GM12878 (cell line): Measurements from ENCODE around the gene NTM.

Experiments
- CTCF ChIP-seq, 3 experiments: IDR thresholded peaks in 2 of 3; conservative IDR thresholded peaks in 1 of 3; 2 replicates each; pipeline ENCODE4 v1.5.1; 2011; ENCODE audit warnings: low read depth in 3 of 3, low read length in 3 of 3, mild to moderate bottlenecking in 3 of 3, control low read depth in 2 of 3, moderate library complexity in 2 of 3, inconsistent platforms in 1 of 3, mixed read lengths in 1 of 3; ENCODE audit not compliant: control insufficient read depth in 2 of 3, insufficient read depth in 1 of 3; ENCODE audit errors: extremely low read depth in 1 of 3
- E2F4 ChIP-seq: IDR thresholded peaks from 2 replicates; pipeline ENCODE4 v1.6.1; 2012; ENCODE audit warnings: low read depth, low read length, improper control_type of control experiment
- HDAC6 ChIP-seq: fragments of 200-600 bp; sonication (generic); IDR thresholded peaks from one replicate; pipeline ENCODE4 v1.8.0; 2017; ENCODE audit warnings: antibody characterized with exemption; ENCODE audit not compliant: unreplicated experiment
- MAX ChIP-seq: IDR thresholded peaks from 2 replicates; pipeline ENCODE4 v1.6.1; 2012; ENCODE audit warnings: low read depth, low read length, improper control_type of control experiment
- NFIC ChIP-seq: IDR thresholded peaks from 2 replicates; pipeline ENCODE4 v1.6.1; 2012; ENCODE audit warnings: low read depth, mild to moderate bottlenecking, inconsistent platforms, low read length, moderate library complexity
- NFYB ChIP-seq: IDR thresholded peaks from 2 replicates; pipeline ENCODE4 v1.6.1; 2011; ENCODE audit warnings: low read depth, mild to moderate bottlenecking, low read length, improper control_type of control experiment, moderate library complexity; ENCODE audit not compliant: insufficient read depth
- POLR2A ChIP-seq: IDR thresholded peaks from 2 replicates; pipeline ENCODE4 v1.6.1; 2011; ENCODE audit warnings: low read depth, mild to moderate bottlenecking, low read length
- POLR2AphosphoS5 ChIP-seq: IDR thresholded peaks from 2 replicates; pipeline ENCODE4 v1.6.1; 2011; ENCODE audit warnings: mild to moderate bottlenecking, low read length, inconsistent platforms
- TCF3 ChIP-seq: IDR thresholded peaks from 2 replicates; pipeline ENCODE4 v1.6.1; 2012; ENCODE audit warnings: low read depth, mild to moderate bottlenecking, low read length, borderline replicate concordance; ENCODE audit not compliant: insufficient read depth

- TF ChIP-seq TCF3, result no peak
- TF ChIP-seq HDAC6, result no peak
- no peak for TF ChIP-seq NFYB
- TF ChIP-seq CTCF (IDR thresholded peaks at IDR 0.05 in 2 of 3, conservative IDR thresholded peaks at IDR 0.05 in 1 of 3; ENCODE audit: control insufficient read depth in 2 of 3, extremely low read depth in 1 of 3, insufficient read depth in 1 of 3, low read depth in 3 of 3, low read length in 3 of 3), result no peak
- TF ChIP-seq POLR2AphosphoS5, result no peak
- TF ChIP-seq NFIC, result no peak
- TF ChIP-seq POLR2A, result no peak
- no peak for TF ChIP-seq E2F4
- no peak for TF ChIP-seq MAX
Observed at GRCh38 chr11:132315696-132316095, 945.3 kb downstream of the NTM start.
